HG02763 (cell line): ENCODE measurements around the gene LRMDA.

ENCODE experiments used
- ATAC-seq: cut with Tn5 transposase; IDR thresholded peaks from one replicate; pipeline ENCODE4 v1.9.1; 2021; ENCODE audit warnings: mild to moderate bottlenecking, moderate library complexity; ENCODE audit not compliant: unreplicated experiment

Gene LRMDA

DNA sequence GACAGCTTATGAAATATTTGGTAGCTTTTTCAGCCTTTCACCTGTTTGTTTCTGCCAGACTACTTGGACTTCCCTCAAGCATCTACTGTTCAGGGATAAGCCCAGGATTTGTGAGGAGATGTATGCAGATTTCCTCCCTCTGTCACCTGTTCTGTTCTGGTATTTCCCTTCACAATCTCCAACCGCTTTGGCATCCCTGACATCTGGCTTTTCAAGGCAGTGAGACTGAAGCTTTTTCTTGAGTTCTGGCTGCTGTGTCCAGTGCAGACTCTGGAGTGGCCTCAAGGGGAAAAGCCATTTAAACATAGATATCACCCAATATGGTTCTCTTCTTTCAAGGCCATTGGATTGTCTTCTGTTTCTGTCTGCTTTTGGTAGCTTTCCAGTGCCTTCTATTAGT, 369.7 kb downstream of the LRMDA start:
- ATAC-seq = no peak

DNA sequence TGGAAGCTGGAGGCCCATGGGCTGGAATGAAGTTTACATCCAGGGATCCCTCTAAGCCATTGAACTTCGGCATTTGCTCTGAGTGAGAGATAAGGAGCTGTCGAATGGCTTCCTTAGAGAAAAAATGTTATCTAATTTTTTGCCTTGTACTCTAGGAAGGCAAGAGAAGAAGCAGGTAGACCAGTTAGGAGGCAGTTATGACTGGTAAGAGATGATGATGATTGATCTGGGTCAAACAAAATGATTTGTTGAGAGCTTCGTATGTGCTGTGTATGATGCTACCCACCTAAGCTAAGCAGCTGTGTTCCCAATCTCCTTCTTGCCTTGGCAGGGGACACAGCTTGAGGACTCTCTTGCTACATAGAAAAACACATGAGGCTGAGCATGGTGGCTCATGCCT, 370.2 kb downstream of the LRMDA start:
- ATAC-seq = no peak

DNA sequence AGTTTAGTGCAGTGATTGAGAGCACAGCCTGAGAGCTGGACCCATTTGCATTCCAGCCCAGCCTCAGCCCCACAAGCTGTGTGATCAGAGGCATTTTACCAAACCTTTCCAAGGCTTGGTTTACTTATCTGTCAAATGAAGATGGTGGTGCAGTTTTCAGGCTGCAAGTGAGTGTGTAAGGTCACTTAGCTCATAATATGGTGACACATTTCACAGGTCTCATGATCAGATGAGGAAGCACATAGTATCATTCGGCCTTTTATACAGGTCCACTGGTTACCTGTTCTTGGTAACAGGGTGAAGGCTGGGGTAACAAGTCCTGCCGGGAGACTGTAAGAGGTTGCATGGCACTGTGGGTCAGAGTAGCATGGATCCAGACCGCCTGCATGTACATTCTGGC, 371.7 kb downstream of the LRMDA start:
- ATAC-seq = no peak

DNA sequence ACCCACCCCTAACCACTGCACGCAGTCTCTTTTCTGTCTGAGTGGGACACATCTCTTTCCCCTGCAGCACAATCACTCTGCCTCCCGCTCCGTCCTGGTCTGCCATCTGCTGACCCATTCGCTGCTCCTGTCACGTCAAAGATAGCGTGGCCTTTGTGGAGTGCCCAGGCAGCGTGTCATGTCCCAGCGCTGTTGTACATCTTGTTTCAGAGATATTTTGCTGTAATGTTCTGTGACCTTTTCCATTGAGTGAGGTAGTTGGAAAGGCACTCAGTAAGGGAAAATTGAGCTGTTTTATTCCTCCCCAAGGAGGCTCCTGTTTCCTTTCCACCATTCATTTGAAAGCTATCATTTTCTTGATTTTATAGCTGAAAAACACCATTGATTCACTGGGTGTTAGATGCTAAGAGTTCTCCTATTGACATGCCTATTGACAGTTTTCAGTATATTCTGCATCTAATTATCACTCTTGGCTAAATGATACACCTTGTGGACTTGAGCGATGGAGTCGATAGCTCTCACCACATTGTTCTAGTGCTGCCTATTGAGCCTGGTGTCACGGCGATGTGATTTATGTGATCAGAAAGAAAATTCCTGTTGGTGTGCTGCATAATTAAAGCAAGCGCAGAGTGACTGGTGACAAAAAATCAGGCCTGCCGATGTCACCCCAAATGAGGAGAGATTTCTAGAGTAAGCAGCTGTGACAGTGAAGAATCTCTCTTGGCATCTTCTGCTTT, 372.6 kb downstream of the LRMDA start:
- ATAC-seq = no peak

DNA sequence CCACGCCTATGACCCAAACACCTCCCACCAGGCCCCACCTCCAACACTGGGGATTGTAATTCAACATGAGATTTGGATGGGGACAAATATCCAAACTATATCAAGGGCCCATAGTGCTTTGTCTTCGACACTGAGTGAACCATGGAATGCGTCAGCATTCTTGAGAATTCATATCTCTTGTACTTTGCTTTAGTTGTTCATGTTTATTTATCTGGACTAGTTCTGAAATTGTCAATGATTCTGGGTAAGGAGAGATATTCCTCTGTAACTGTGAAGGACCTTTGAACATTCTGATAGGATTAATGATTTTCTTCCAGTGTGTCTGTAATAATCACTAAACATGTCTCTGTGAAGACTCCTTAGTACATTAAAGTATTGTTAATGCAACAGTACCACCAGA, 374.8 kb downstream of the LRMDA start:
- no peak for ATAC-seq

DNA sequence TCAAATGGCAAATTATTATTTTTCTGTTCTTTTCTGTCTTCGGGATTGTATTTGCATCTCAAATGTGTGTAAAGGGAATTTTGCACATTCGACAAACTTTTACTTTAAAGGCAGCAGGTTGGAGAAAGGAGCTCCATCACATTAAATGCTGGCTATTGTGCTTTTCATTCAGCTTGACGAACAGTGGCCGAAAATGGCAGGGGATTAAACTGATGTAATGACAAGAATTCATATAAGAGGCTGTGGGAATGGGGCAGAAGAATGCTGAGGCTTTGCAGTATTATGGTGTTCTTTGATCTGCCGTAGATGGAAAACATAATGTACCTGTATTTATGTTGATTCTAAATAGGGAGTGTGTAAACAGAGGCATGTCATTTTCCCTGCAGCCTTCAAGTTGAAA, 376.0 kb downstream of the LRMDA start:
- no peak for ATAC-seq

DNA sequence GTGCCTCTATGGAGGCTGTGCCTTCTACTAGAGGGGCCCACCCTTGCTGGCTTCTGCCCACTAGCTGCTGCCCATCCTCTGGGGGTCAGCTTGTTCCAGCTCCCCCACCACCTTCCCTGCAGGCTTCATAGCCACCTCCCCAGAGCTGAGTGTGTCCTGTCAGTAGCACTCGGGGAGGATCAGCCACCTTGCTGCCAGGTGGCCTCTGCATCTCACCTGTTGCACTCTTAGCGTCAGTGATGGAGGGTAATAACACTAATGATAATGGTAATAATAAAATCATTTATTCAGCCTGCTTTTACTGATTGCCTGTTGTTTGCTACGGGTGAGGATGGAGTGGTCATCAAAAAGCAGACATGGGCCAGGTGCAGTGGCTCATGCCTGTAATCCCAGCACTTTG, 377.6 kb downstream of the LRMDA start:
- ATAC-seq = no peak

DNA sequence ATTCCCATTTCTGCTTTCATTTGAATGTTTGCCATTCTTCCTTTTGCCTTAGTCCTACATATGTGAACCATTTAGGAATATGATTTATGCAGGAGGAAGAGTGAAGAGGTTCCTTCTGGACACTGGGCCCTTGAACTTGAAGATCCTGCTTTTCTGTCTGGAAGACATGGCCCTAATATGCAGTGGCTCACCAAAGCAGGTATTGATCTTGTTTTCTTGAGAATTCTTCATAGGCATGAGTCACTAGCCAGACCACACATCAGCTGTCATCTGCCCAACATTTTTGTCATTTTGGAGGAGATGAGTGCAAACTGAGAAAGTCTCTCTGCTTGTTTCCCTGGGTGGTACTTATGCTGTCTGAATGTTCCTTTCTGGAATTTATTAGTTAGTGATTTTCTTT, 382.6 kb downstream of the LRMDA start:
- no peak for ATAC-seq

DNA sequence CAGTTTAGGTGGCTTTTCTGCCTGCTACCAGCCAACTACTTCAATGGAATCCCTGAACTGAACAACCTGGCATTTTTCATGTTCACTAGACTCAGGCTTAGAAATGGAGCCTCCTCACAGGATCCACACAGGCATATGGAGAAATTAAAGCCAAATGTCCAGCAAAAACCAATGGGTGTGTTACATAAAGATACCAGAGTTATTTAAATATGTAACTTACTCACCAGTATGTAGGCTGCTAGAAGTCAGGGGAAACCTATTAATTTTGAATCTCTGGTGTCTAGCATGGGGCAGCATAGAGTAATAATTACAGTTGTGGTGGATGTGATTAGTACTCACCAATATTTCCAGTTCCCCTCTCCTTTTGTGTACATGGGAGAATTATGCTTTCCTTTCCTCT, 383.6 kb downstream of the LRMDA start:
- no peak for ATAC-seq

DNA sequence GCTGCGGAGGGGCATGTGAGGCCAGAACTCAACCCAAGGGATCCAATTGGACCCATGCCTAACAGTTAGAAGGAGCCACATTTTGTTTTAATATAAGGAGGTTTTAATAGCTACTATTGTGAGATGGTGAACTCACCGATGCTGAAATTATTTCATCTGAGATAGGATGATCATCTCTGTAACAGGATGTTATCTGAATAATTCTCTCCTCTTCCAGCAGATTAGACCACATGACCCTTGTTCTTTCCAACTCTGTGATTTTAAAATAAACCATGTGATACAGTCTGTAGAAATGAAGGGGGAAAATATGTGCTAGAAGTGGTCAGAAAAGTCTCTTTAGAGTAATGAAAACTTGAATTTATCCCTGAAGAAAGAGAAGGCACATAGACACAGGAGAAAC, 385.8 kb downstream of the LRMDA start:
- ATAC-seq = no peak

DNA sequence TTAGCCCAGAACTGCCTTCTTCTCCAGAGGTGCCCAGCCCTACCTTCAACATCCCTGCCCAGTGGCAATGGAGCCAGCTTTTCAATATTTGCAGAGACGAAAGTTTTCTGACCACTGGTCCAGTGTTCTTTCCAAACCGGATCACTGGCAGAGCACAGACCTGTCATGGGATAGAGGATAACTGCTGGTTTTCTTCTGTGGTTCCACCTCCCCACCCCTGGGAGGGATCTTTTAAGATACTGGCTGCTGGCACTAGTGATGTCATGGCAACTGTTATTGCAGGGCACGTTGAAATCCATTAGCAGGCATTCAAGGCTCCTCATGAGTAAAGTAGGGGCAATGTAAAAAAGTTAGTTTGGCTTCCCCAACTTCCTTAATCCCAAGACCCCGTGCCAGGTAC, 387.1 kb downstream of the LRMDA start:
- no peak for ATAC-seq

DNA sequence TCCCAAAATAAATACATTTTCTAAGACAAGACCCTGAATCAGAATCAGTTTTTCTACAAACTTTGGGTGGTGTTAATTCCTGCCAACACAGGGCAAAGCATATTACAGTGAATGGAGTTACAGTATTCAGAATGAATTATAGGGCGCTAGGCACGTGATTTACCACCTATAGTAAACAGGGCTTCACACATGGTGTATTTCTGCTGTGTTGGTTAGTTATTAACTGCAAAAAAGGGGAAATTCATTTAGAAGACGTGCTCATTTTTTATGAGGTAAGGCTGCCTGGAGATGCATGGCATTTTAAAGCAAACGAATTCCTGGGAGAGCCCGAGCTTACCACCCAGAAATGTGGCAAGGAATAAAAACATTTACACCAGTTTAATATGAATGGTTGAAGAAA, 393.8 kb downstream of the LRMDA start:
- no peak for ATAC-seq

DNA sequence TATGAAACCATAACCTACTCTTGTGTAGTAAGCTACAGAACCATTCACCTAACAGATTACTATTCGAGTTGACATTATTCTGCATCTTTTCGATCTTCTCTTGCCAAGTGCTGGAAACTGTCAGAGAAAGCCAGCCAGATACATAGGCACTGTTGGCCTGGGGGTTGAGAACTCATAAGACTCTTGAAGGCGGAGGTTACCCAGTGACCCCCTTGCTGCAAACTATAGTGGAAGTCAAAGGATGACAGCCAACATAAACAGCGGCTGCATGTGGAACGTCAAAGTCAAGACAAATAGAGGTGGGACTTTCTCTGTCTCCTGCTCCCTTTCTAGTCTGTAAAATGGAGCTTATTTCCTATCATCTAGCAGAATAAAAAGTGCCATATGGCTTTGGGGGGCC, 394.2 kb downstream of the LRMDA start:
- no peak for ATAC-seq

DNA sequence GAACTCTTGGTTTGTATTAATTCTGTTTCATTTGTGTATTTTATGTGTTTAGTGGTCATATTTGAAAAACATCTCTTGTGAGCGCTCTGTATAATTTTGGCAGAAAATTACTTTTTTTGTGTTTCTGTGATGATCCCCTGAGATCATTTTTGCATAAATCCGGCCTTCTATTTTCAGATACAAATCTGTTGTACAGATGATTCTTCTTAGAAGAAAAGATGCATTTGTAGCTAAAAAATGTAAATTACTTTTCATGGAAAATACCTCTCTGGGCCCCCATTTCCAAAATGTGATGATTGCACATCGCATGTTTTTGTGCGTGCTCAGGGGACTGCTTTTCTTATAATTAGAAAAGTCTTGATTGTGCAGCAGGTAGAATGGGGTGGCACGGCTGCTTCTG, 395.4 kb downstream of the LRMDA start:
- ATAC-seq = no peak

DNA sequence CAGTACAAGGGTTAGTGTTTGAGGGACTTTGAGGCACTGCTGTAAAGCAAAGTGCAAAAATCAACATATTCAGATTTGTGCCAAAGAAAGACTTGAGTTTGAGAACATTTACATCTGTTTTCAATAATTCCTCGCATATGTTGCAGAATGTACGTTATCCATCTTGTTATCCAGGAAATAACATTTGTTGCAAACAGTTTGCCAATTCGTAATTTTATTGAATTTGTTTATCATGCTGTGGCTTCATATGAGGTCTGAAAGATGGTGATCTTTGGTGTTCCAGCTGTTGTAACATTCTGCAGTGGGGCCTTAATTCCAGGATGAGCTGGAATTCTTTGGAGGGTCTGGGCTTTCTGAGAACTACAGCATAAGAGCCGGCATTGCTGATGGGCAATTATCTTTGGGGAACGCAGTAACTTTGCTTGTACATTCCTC, 396.2 kb downstream of the LRMDA start:
- no peak for ATAC-seq

DNA sequence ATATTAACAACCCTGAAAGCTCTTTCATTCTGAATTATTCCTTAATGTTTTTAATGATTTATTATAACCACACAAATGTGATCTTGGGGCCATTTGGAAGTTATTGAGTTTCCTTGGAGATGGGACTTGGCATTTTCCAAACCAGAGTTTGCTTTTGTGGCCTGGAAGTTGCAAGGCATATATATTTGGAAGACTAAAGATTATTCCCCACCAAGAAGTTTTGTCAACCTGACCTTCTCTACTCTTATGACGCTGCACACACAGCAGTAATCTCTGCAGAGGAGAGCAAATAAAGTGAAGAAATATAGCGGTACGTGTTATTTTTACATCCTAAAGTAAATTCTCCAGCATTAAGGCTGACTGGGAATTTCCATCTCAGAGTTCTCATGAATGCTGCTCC, 397.0 kb downstream of the LRMDA start:
- no peak for ATAC-seq

DNA sequence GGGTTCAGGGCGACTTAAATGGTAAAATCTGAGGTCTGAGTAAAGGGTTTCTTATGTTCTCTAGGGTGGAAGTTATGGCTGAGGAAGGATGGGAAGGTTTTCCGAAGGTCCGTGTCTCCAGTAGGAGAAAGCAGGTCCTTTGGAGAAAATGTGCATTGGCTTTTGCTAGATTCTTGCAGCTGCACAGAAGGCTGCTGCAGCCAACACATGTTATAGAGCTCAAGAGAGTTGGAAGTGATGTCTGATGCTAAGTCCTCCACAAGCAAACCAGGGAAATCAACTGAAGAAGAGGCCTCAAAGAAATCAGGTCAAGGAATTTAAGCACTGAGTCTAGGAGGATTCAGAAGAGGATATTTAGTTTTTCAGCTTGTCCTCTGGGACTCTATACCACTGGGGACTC, 404.6 kb downstream of the LRMDA start:
- ATAC-seq = no peak

DNA sequence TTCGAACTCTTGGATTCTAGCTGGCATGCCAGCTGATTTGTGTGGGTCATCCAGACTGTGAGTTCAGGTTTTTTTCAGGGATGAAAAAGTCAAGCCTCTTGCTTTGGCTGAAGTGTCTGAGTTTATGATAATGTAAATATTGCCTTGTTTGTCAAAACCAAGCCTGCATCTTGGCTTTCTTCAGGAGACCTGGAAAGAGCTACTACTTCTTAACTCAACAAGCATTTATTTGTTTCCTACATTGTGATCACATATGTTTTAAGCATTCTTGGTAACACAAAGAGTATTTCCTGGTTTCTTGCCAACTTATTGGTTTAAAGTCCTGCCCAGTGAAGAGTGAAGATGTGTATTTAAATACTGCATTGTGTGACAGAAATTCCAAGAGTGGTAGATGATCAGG, 407.1 kb downstream of the LRMDA start:
- no peak for ATAC-seq

DNA sequence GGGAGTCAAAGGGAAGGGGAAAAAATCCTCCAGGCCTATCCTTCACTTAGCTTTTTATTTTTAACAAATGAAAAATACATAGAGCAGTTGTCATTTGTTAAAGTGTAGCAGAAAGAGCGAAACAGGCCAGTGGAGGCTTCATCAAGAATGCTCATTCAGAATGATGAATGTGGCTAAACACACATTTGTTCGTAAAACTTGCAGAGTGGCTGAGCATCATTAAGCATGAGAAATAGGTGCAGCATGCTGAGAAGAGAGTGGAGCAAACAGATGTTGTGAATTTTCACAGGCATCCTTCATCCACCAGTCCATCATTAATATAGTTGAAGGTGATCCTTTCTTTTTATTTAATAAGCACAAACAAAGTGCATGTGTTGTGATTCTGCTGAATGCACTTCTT, 407.6 kb downstream of the LRMDA start:
- no peak for ATAC-seq

DNA sequence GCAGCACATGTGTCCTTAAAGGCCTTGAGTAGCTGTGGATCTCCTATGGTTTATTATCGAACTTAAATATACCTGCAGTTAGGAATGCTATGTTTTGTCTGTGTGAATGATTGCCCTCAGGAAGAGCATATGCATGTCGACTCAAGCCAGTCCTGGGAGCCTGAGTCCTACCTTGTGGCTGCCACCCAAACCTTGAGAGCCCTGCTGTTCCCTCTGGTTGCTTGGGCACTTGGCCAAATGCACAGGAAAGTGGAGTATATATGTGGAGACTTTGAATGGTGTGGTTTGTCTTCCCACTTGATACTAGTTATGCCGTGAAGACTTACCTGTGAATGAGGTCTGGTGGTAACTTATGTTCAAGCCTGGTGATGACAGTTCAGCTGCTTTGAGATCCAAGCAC, 409.8 kb downstream of the LRMDA start:
- ATAC-seq = no peak

DNA sequence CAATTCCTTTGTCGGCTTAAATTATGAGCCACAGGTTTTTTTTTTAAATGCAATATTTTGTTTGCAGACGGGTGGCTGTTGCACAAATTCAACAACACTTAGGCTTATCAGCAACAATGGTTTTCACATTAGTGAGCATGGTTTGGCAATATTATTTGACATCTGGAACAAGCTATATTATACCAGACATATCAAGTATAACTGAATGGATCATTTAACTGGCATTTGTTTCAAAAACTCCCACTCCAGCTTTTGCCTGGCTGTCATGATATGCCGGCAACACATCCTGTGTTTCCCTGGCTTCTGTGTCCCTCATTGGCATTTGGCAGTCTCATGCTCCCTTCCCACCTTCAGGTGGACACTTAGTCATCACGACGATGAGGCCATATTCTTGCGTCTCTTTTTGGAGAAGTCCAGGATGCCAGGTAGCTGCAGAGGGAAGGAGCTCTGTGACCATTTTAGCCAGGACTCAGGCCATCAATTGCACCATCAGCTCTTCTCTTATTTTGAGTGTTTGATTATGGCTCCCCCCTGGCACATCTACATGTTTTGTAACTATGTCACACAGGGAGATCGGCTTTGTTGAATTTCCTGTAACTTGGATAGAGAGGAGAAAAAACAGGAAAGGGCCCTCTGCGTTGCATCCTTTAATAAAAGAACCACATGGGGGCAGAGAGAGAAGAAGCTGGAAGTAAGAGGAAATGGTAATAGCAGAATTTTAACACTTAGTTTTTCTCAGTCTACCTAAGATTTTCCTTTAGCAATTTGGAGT, 413.9 kb downstream of the LRMDA start:
- ATAC-seq = no peak

DNA sequence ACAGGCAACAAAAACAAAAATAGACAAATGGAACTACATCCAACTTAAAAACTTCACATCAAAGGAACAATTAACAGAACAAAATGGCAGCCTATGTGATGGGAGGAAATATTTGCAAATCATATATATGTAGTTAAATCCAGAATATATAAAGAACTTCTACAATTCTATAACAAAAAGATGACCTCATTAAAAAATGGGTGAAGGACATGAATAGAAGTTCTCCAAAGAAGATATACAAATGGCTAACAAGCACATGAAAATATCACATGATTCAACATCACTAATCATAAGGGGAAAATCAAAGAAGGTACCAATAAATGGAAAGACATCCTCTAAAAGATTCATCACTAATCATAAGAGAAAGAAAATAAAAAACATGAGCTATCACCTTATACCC, 416.1 kb downstream of the LRMDA start:
- no peak for ATAC-seq
